HepG2 (cell line): ENCODE results near the gene TNRC18. TPM values are rescaled to one million over a fixed set of nuclear protein-coding genes. Genes with fewer than 3 reads are reported as not detected.

Experiments used
- AKAP8 ChIP-seq: sonication (generic); formaldehyde crosslinking; IDR thresholded peaks from 2 replicates; pipeline ENCODE4 v1.5.1; 2020; ENCODE audit warnings: mild to moderate bottlenecking, missing genetic modification reagents
- ARNT2 ChIP-seq: sonication (generic); formaldehyde crosslinking; IDR thresholded peaks from 2 replicates; pipeline ENCODE4 v1.8.0; 2022; ENCODE audit warnings: mild to moderate bottlenecking, low read depth, missing genetic modification reagents, moderate library complexity
- ATF7-NPFF ChIP-seq: sonication (generic); formaldehyde crosslinking; IDR thresholded peaks from 2 replicates; pipeline ENCODE4 v1.8.1; 2023; ENCODE audit warnings: mild to moderate bottlenecking, low read depth, missing genetic modification reagents, moderate library complexity
- BORCS8-MEF2B ChIP-seq: sonication (generic); formaldehyde crosslinking; IDR thresholded peaks from 2 replicates; pipeline ENCODE4 v1.8.0; 2022; ENCODE audit warnings: mild to moderate bottlenecking, missing genetic modification reagents
- CBX1 ChIP-seq: IDR thresholded peaks from one replicate; pipeline ENCODE4 v1.6.1; 2016; ENCODE audit warnings: antibody characterized with exemption, low read depth
- CERS6 ChIP-seq: sonication (generic); formaldehyde crosslinking; IDR thresholded peaks from 2 replicates; pipeline ENCODE4 v1.5.0; 2020; ENCODE audit warnings: missing genetic modification reagents
- DPF2 ChIP-seq: sonication (generic); formaldehyde crosslinking; IDR thresholded peaks from 2 replicates; pipeline ENCODE4 v1.4.0; 2020; ENCODE audit warnings: mild to moderate bottlenecking, low read depth, missing genetic modification reagents, borderline replicate concordance
- HCFC1 ChIP-seq: fragments of 150-350 bp; IDR thresholded peaks from 2 replicates; pipeline ENCODE4 v1.6.1; 2014; ENCODE audit warnings: low read depth, low read length
- MIER3 ChIP-seq: IDR thresholded peaks from 2 replicates; pipeline ENCODE4 v1.6.1; 2016; ENCODE audit warnings: missing compliant biosample characterization, borderline replicate concordance
- MXI1 ChIP-seq: IDR thresholded peaks from 3 replicates; pipeline ENCODE4 v1.6.1; 2012; ENCODE audit warnings: low read depth, low read length, inconsistent platforms, borderline replicate concordance
- NR2C2 ChIP-seq: sonication (generic); formaldehyde crosslinking; IDR thresholded peaks from 2 replicates; pipeline ENCODE4 v1.4.0; 2020; ENCODE audit warnings: missing genetic modification reagents, mild to moderate bottlenecking, moderate library complexity, borderline replicate concordance
- TEF ChIP-seq: sonication (generic); formaldehyde crosslinking; IDR thresholded peaks from 2 replicates; pipeline ENCODE4 v1.5.0; 2020; ENCODE audit warnings: missing genetic modification reagents
- XBP1 ChIP-seq: sonication (generic); formaldehyde crosslinking; IDR thresholded peaks from 2 replicates; pipeline ENCODE4 v1.5.0; 2020; ENCODE audit warnings: missing genetic modification reagents
- ZBTB1 ChIP-seq: sonication (generic); formaldehyde crosslinking; IDR thresholded peaks from 2 replicates; pipeline ENCODE4 v1.4.0; 2020; ENCODE audit warnings: missing genetic modification reagents, borderline replicate concordance
- ZMYM2 ChIP-seq: sonication (generic); formaldehyde crosslinking; IDR thresholded peaks from 2 replicates; pipeline ENCODE4 v1.8.0; 2022; ENCODE audit warnings: mild to moderate bottlenecking, missing genetic modification reagents
- ZNF33A ChIP-seq: sonication (generic); formaldehyde crosslinking; IDR thresholded peaks from 2 replicates; pipeline ENCODE4 v1.5.1; 2020; ENCODE audit warnings: missing genetic modification reagents, mild to moderate bottlenecking, moderate library complexity, borderline replicate concordance
- ZNF460 ChIP-seq: sonication (generic); formaldehyde crosslinking; IDR thresholded peaks from 2 replicates; pipeline ENCODE4 v1.5.1; 2020; ENCODE audit warnings: missing genetic modification reagents, mild to moderate bottlenecking, borderline replicate concordance
- ZNF546 ChIP-seq: sonication (generic); formaldehyde crosslinking; conservative IDR thresholded peaks from 2 replicates; pipeline ENCODE4 v1.8.1; 2023; ENCODE audit warnings: mild to moderate bottlenecking, missing genetic modification reagents
- ZNF598 ChIP-seq: sonication (generic); formaldehyde crosslinking; IDR thresholded peaks from 2 replicates; pipeline ENCODE4 v1.5.1; 2020; ENCODE audit warnings: mild to moderate bottlenecking, missing genetic modification reagents, borderline replicate concordance
- ZNF784 ChIP-seq: sonication (generic); formaldehyde crosslinking; IDR thresholded peaks from 2 replicates; pipeline ENCODE4 v1.5.1; 2020; ENCODE audit warnings: missing genetic modification reagents, mild to moderate bottlenecking, borderline replicate concordance
- ZNF83 ChIP-seq: sonication (generic); formaldehyde crosslinking; IDR thresholded peaks from 2 replicates; pipeline ENCODE4 v1.4.0; 2020; ENCODE audit warnings: missing genetic modification reagents, mild to moderate bottlenecking, borderline replicate concordance
- ZNF841 ChIP-seq: sonication (generic); formaldehyde crosslinking; IDR thresholded peaks from 2 replicates; pipeline ENCODE4 v1.8.1; 2023; ENCODE audit warnings: missing genetic modification reagents, borderline replicate concordance
- polyA plus RNA-seq, 8 experiments: library from polyadenylated mRNA; depleted of rRNA in 3 of 8; stranded (reverse) in 7 of 8; unstranded in 1 of 8; fragments of >200 nt; fragmentation: Illumina TruSeq in 4 of 8; extraction: Trizol in 4 of 8; gene quantifications; 2 replicates each; pipeline versions ENCODE4 v1.2.1 to v1.2.3, GENCODE V29; 2011 to 2016; ENCODE audit warnings: low read depth in 4 of 8, missing spikeins in 1 of 8, mixed read lengths in 1 of 8; ENCODE audit not compliant: insufficient read depth in 1 of 8
- total RNA-seq, 5 experiments: library from RNA; depleted of rRNA; stranded (reverse); fragments of >200 nt; fragmentation: Illumina TruSeq; extraction: Trizol; gene quantifications; 2 replicates each; pipeline ENCODE4 v1.2.3, GENCODE V29; 2016; ENCODE audit warnings: low read depth in 1 of 5
- TF ChIP-seq, protein P1 (sequence below): sonication (generic); formaldehyde crosslinking; IDR thresholded peaks from 2 replicates; pipeline ENCODE4 v1.4.0; 2020; ENCODE audit warnings: low read depth, missing genetic modification reagents

The TNRC18 gene
- total and polyA plus RNA-seq, 2 of the 13 experiments (the other 11 are each of a cell fraction or from before 2014, with no cell fraction given): 11.7 to 17.4 TPM

GRCh38 chr7:5425507-5426225 lies 2.0 kb upstream of the TNRC18 start (continued):
- TF ChIP-seq TEF (CRISPR knock-in tag) (no peak), MIER3 (CRISPR knock-in tag) (no peak; the same call in 1 of the 2 replicates), NR2C2 (no peak), XBP1 (CRISPR knock-in tag) (no peak), HCFC1 (no peak), ZNF841 (CRISPR knock-in tag) (no peak), ZNF546 (no peak; the same call in 1 of the 2 replicates), ATF7-NPFF (peak; percentile 31; the same call in 1 of the 2 replicates), ZNF33A (CRISPR knock-in tag) (no peak), AKAP8 (CRISPR knock-in tag) (no peak), MXI1 (peak; percentile 56; the same call in 1 of the 3 replicates), ZNF598 (CRISPR knock-in tag) (no peak), ZNF784 (CRISPR knock-in tag) (no peak), ZNF83 (CRISPR knock-in tag) (no peak), ZBTB1 (no peak), ARNT2 (CRISPR knock-in tag) (peak; percentile 55; the same call in 1 of the 2 replicates), CBX1 (no peak), BORCS8-MEF2B (no peak; the same call in 1 of the 2 replicates), ZMYM2 (CRISPR knock-in tag) (no peak), CERS6 (CRISPR knock-in tag) (no peak), ZNF460 (CRISPR knock-in tag) (no peak), DPF2 (CRISPR knock-in tag) (peak; percentile 30; the same call in 1 of the 2 replicates)
- TF ChIP-seq, protein P1, sequence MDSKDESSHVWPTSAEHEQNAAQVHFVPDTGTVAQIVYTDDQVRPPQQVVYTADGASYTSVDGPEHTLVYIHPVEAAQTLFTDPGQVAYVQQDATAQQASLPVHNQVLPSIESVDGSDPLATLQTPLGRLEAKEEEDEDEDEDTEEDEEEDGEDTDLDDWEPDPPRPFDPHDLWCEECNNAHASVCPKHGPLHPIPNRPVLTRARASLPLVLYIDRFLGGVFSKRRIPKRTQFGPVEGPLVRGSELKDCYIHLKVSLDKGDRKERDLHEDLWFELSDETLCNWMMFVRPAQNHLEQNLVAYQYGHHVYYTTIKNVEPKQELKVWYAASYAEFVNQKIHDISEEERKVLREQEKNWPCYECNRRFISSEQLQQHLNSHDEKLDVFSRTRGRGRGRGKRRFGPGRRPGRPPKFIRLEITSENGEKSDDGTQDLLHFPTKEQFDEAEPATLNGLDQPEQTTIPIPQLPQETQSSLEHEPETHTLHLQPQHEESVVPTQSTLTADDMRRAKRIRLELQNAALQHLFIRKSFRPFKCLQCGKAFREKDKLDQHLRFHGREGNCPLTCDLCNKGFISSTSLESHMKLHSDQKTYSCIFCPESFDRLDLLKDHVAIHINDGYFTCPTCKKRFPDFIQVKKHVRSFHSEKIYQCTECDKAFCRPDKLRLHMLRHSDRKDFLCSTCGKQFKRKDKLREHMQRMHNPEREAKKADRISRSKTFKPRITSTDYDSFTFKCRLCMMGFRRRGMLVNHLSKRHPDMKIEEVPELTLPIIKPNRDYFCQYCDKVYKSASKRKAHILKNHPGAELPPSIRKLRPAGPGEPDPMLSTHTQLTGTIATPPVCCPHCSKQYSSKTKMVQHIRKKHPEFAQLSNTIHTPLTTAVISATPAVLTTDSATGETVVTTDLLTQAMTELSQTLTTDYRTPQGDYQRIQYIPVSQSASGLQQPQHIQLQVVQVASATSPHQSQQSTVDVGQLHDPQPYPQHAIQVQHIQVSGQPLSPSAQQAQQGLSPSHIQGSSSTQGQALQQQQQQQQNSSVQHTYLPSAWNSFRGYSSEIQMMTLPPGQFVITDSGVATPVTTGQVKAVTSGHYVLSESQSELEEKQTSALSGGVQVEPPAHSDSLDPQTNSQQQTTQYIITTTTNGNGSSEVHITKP (CRISPR knock-in tag): 0 out of 2 replicates have a peak, but pooled peaks have one; percentile 48
